H1 (cell line): ENCODE measurements around the gene SNRNP40. TPM values are rescaled to one million over a fixed set of nuclear protein-coding genes. Genes with fewer than 3 reads are reported as not detected.

Experiments
- CTCF ChIA-PET: fragments of 300-600 bp; sonication (Branson Sonifier 250); formaldehyde crosslinking; loops from one replicate; lab custom pipeline; 2021; ENCODE audit not compliant: partially characterized antibody; lab: Charles Lee
- POLR2A ChIA-PET: fragments of 300-600 bp; sonication (Branson Sonifier 250); formaldehyde crosslinking; loops from one replicate; lab custom pipeline; 2021; ENCODE audit warnings: inconsistent platforms; ENCODE audit not compliant: partially characterized antibody; lab: Charles Lee
- DNase-seq, 2 experiments: peaks; one replicate each; pipeline versions ENCODE4 v3.0.0 to v3.0.0-alpha.2; 2010 to 2022; ENCODE audit warnings: low spot score in 2 of 2, low read depth in 1 of 2, mixed read lengths in 1 of 2
- FAIRE-seq: peaks from 2 replicates; lab custom pipeline; 2011; peaks lifted over from hg19 to GRCh38; lab: Jason Lieb, UNC
- H2AFZ ChIP-seq: 2 replicates; pipeline ENCODE4 v1.8.1; 2012; ENCODE audit warnings: low read length, inconsistent platforms
- H2AK5ac ChIP-seq: 2 replicates; pipeline ENCODE4 v1.6.1; 2013; ENCODE audit warnings: low read depth, low read length
- H2BK120ac ChIP-seq: replicated peaks from 2 replicates; pipeline ENCODE3; 2013; ENCODE audit warnings: low read depth, low read length, inconsistent platforms
- H2BK12ac ChIP-seq: 2 replicates; pipeline ENCODE4 v1.6.1; 2013; ENCODE audit warnings: low read depth, low read length
- H2BK15ac ChIP-seq: 2 replicates; pipeline ENCODE4 v1.6.1; 2013; ENCODE audit warnings: low read length
- H2BK20ac ChIP-seq: 2 replicates; pipeline ENCODE4 v1.6.1; 2013; ENCODE audit warnings: low read length
- H2BK5ac ChIP-seq: 2 replicates; pipeline ENCODE4 v1.6.1; 2013; ENCODE audit warnings: low read depth, low read length
- H3K14ac ChIP-seq: 2 replicates; pipeline ENCODE4 v1.6.1; 2013; ENCODE audit warnings: inconsistent platforms; ENCODE audit not compliant: insufficient read length
- H3K18ac ChIP-seq: 2 replicates; pipeline ENCODE4 v1.6.1; 2013; ENCODE audit warnings: low read length; ENCODE audit errors: extremely low read depth
- H3K23ac ChIP-seq: 2 replicates; pipeline ENCODE4 v1.6.1; 2013; ENCODE audit warnings: inconsistent platforms; ENCODE audit not compliant: insufficient read length
- H3K23me2 ChIP-seq: 2 replicates; pipeline ENCODE4 v1.6.1; 2013; ENCODE audit warnings: low read depth, low read length
- H3K27ac ChIP-seq: 2 replicates; pipeline ENCODE4 v1.6.1; 2011; ENCODE audit warnings: low read depth, low read length, inconsistent platforms
- H3K27me3 ChIP-seq, 4 experiments: replicated peaks in 1 of 4; 1 replicate in 1 of 4; 2 replicates in 3 of 4; pipeline versions ENCODE4 v1.6.1 to v1.8.1; 2011 to 2013; ENCODE audit warnings: low read length in 3 of 4, mild to moderate bottlenecking in 3 of 4, inconsistent platforms in 2 of 4, mixed read lengths in 2 of 4, moderate library complexity in 1 of 4; ENCODE audit not compliant: control insufficient read depth in 3 of 4, insufficient read depth in 3 of 4; ENCODE audit errors: extremely low read depth in 1 of 4
- H3K36me3 ChIP-seq, 4 experiments: 2 replicates each; pipeline versions ENCODE4 v1.6.1 to v1.8.1; 2011 to 2013; ENCODE audit warnings: mild to moderate bottlenecking in 4 of 4, low read length in 3 of 4, moderate library complexity in 2 of 4, control low read depth in 1 of 4, inconsistent platforms in 1 of 4; ENCODE audit not compliant: insufficient read depth in 4 of 4, control insufficient read depth in 2 of 4
- H3K4ac ChIP-seq: replicated peaks from 2 replicates; pipeline ENCODE3; 2013; ENCODE audit warnings: low read length, low read depth, mixed read lengths, inconsistent platforms; ENCODE audit not compliant: insufficient read length
- H3K4me1 ChIP-seq, 4 experiments: replicated peaks in 1 of 4; 1 replicate in 1 of 4; 2 replicates in 3 of 4; pipeline versions ENCODE4 v1.6.1 to v1.8.1; 2011 to 2013; ENCODE audit warnings: low read length in 3 of 4, inconsistent platforms in 2 of 4, mixed read lengths in 1 of 4; ENCODE audit not compliant: insufficient read depth in 4 of 4, control insufficient read depth in 3 of 4
- H3K4me2 ChIP-seq, 2 experiments: 2 replicates each; pipeline versions ENCODE4 v1.6.1 to v1.8.1; 2011 to 2013; ENCODE audit warnings: low read depth in 2 of 2, low read length in 2 of 2, control low read depth in 1 of 2, inconsistent platforms in 1 of 2, mild to moderate bottlenecking in 1 of 2; ENCODE audit not compliant: insufficient read depth in 1 of 2
- H3K4me3 ChIP-seq, 4 experiments: fragments of 200-600, 300-600 bp in 1 of 4; sonication (generic), shearing (Covaris generic), sonication (Bioruptor Twin) in 1 of 4; 2 replicates each; pipeline versions ENCODE4 v1.5.1 to v1.8.1; 2011 to 2016; ENCODE audit warnings: low read length in 4 of 4, low read depth in 3 of 4, control low read depth in 2 of 4, inconsistent platforms in 2 of 4, mild to moderate bottlenecking in 2 of 4, mixed read lengths in 1 of 4, moderate library complexity in 1 of 4; ENCODE audit not compliant: insufficient read depth in 2 of 4; ENCODE audit errors: extremely low read depth in 1 of 4
- H3K56ac ChIP-seq: replicated peaks from 2 replicates; pipeline ENCODE3; 2013; ENCODE audit warnings: low read depth, mild to moderate bottlenecking, mixed read lengths, low read length, inconsistent platforms; ENCODE audit not compliant: insufficient read length
- H3K79me1 ChIP-seq: 2 replicates; pipeline ENCODE4 v1.6.1; 2013; ENCODE audit warnings: low read depth, low read length, control low read depth
- H3K79me2 ChIP-seq, 2 experiments: 2 replicates each; pipeline versions ENCODE4 v1.6.1 to v1.8.1; 2012 to 2013; ENCODE audit warnings: low read length in 2 of 2, mild to moderate bottlenecking in 2 of 2, inconsistent platforms in 1 of 2; ENCODE audit not compliant: insufficient read depth in 2 of 2, control insufficient read depth in 1 of 2
- H3K9ac ChIP-seq, 4 experiments: replicated peaks in 1 of 4; 1 replicate in 1 of 4; 2 replicates in 3 of 4; pipeline versions ENCODE4 v1.6.1 to v1.8.1; 2011 to 2013; ENCODE audit warnings: low read depth in 3 of 4, low read length in 3 of 4, control low read depth in 2 of 4, mild to moderate bottlenecking in 2 of 4, moderate library complexity in 2 of 4, inconsistent platforms in 1 of 4; ENCODE audit errors: extremely low read depth in 1 of 4
- H3K9me3 ChIP-seq, 2 experiments: 2 replicates each; pipeline versions ENCODE4 v1.6.1 to v1.8.1; 2012 to 2013; ENCODE audit warnings: mild to moderate bottlenecking in 2 of 2, moderate library complexity in 2 of 2, control low read depth in 1 of 2, inconsistent platforms in 1 of 2, low read depth in 1 of 2, low read length in 1 of 2, mixed read lengths in 1 of 2; ENCODE audit not compliant: insufficient read depth in 2 of 2
- H4K20me1 ChIP-seq, 2 experiments: replicated peaks in 1 of 2; 2 replicates each; pipeline versions ENCODE3 to v1.8.1; 2011 to 2013; ENCODE audit warnings: inconsistent platforms in 2 of 2, low read length in 2 of 2, mild to moderate bottlenecking in 1 of 2; ENCODE audit not compliant: insufficient read depth in 2 of 2, control insufficient read depth in 1 of 2
- H4K5ac ChIP-seq: 2 replicates; pipeline ENCODE4 v1.6.1; 2013; ENCODE audit warnings: low read length, low read depth, mixed read lengths, inconsistent platforms; ENCODE audit not compliant: insufficient read length
- H4K8ac ChIP-seq: 2 replicates; pipeline ENCODE4 v1.8.0; 2013; ENCODE audit warnings: mild to moderate bottlenecking, moderate library complexity, low read length, inconsistent platforms; ENCODE audit not compliant: insufficient read depth; ENCODE audit errors: extremely low read depth
- H4K91ac ChIP-seq: replicated peaks from 2 replicates; pipeline ENCODE3; 2013; ENCODE audit warnings: low read length, mixed read lengths, inconsistent platforms; ENCODE audit not compliant: insufficient read length
- ASH2L ChIP-seq: fragments of 200-600, 300-600 bp; sonication (generic); IDR thresholded peaks from one replicate; pipeline ENCODE4 v1.7.1; 2017; ENCODE audit warnings: low read length
- ATF2 ChIP-seq: IDR thresholded peaks from 2 replicates; pipeline ENCODE4 v1.6.1; 2012; ENCODE audit warnings: low read length, inconsistent platforms
- CHD1 ChIP-seq: IDR thresholded peaks from 2 replicates; pipeline ENCODE4 v1.6.1; 2012; ENCODE audit warnings: low read depth, low read length, improper control_type of control experiment
- NRF1 ChIP-seq: IDR thresholded peaks from 2 replicates; pipeline ENCODE4 v1.6.1; 2011; ENCODE audit warnings: mild to moderate bottlenecking, low read depth, low read length, improper control_type of control experiment
- POU5F1 ChIP-seq: IDR thresholded peaks from 2 replicates; pipeline ENCODE4 v1.6.1; 2011; ENCODE audit warnings: low read depth, mild to moderate bottlenecking, low read length, moderate library complexity
- RNF2 ChIP-seq: fragments of 200-900, 300-1000 bp; sonication (generic); IDR thresholded peaks from 2 replicates; pipeline ENCODE4 v1.7.1; 2016; ENCODE audit warnings: borderline replicate concordance, low read depth, mild to moderate bottlenecking, antibody characterized with exemption, low read length; ENCODE audit not compliant: poor library complexity, severe bottlenecking; ENCODE audit errors: missing control alignments
- SIN3A ChIP-seq, 2 experiments: IDR thresholded peaks in 1 of 2; conservative IDR thresholded peaks in 1 of 2; 2 replicates each; pipeline ENCODE4 v1.6.1; 2011 to 2012; ENCODE audit warnings: low read length in 2 of 2, improper control_type of control experiment in 1 of 2, low read depth in 1 of 2, mild to moderate bottlenecking in 1 of 2
- SUZ12 ChIP-seq: fragments of 200-600 bp; sonication (generic); IDR thresholded peaks from 2 replicates; pipeline ENCODE4 v1.6.1; 2012; ENCODE audit warnings: mild to moderate bottlenecking, inconsistent platforms, low read length, moderate library complexity, mixed read lengths
- TAF1 ChIP-seq: IDR thresholded peaks from 2 replicates; pipeline ENCODE4 v1.6.1; 2011; ENCODE audit warnings: mild to moderate bottlenecking, low read depth, low read length
- WGBS, 2 experiments: shearing (Covaris generic) in 1 of 2; methylation state at CpG; one replicate each; pipeline versions ENCODE4 v1.1.6 to v1.1.7; 2013 to 2015; ENCODE audit warnings: low lambda C conversion rate in 2 of 2, mixed read lengths in 2 of 2, inconsistent platforms in 1 of 2, low coverage in 1 of 2, missing lambda C conversion rate in 1 of 2; ENCODE audit not compliant: insufficient replicate concordance in 2 of 2, insufficient coverage in 1 of 2, insufficient read length in 1 of 2; ENCODE audit errors: extremely low coverage in 1 of 2, missing lambda C conversion rate in 1 of 2; 5-methylcytosine and 5-hydroxymethylcytosine counted together
- polyA plus RNA-seq, 7 experiments: library from polyadenylated mRNA; depleted of rRNA in 3 of 7; stranded (reverse) in 5 of 7; unstranded in 2 of 7; fragments of >200 nt in 5 of 7; fragments of 200-250 nt in 2 of 7; gene quantifications; 1 replicate in 5 of 7; 2 replicates in 1 of 7; 4 replicates in 1 of 7; pipeline versions ENCODE4 v1.2.1 to v1.2.3, GENCODE V29; 2011 to 2013; ENCODE audit warnings: missing spikeins in 2 of 7, mixed read lengths in 2 of 7
- total RNA-seq: library from RNA; stranded (reverse); fragmentation: NEBNext Ultra II Directional; extraction: Animal tissue kit (Norgen Biotek cat#: 25700); gene quantifications from 2 replicates; pipeline ENCODE4 v1.2.1, GENCODE V29; 2021

Gene SNRNP40
- total and polyA plus RNA-seq, 2 of the 8 experiments (the other 6 are each of a cell fraction or from before 2014, with no cell fraction given), result 97.4 to 113 TPM

GRCh38 chr1:31238986-31239613 lies 57.5 kb downstream of the SNRNP40 start:
- Histone ChIP-seq H3K4me3 (peak overlapping the region; percentile 75 to 79 (median 78)), H4K8ac (peak overlapping the region; percentile 93; the same call in 1 of the 2 replicates), H4K20me1 (peaks cover 6 to 7% of the 10 kb centered on the region in 2 experiments), H2AFZ (peak overlapping the region; percentile 91), H3K27me3 (peaks cover 0 to 22% (median 12%) of the 10 kb centered on the region in 4 experiments; a peak in 5 of 7 replicates), H3K9ac (peak overlapping the region; percentile 60 to 79 (median 69)), H3K56ac (peak overlapping the region; percentile 49), H3K18ac (peak overlapping the region; percentile 87; the same call in 1 of the 2 replicates), H4K5ac (no peak overlapping the region), H3K27ac (no peak overlapping the region), H2BK120ac (no peak overlapping the region), H3K36me3 (no peaks in the 10 kb centered on the region), H3K4ac (no peak overlapping the region), H3K23ac (no peak overlapping the region), H3K79me1 (no peaks in the 10 kb centered on the region; the same call in 1 of the 2 replicates), H3K14ac (no peak overlapping the region), H4K91ac (peak overlapping the region; percentile 62), H2BK15ac (peak overlapping the region; percentile 92), H3K4me1 (peaks cover 5 to 15% (median 6%) of the 10 kb centered on the region in 4 experiments; a peak in 6 of 7 replicates), H2BK12ac (0 out of 2 replicates have a peak overlapping the region, but pooled peaks have one; percentile 68), H3K79me2 (peaks cover 0 to 28% of the 10 kb centered on the region in 2 experiments; a peak in 2 of 4 replicates), H3K4me2 (peak overlapping the region; percentile 95), H3K23me2 (peaks cover 10% of the 10 kb centered on the region), H2BK20ac (0 out of 2 replicates have a peak overlapping the region, but pooled peaks have one; percentile 48), H2BK5ac (no peak overlapping the region), H2AK5ac (0 out of 2 replicates have a peak overlapping the region, but pooled peaks have one; percentile 41), H3K9me3 (no peaks in the 10 kb centered on the region)
- DNase-seq (peak; percentile 17 to 74), FAIRE-seq (no peak)
- CTCF ChIA-PET, result interaction anchor here (1.4 to 2.4 kb wide), 3 partner anchors 15 to 54 kb away, joined by 4 to 11 read pairs (median 7); no protein-coding TSS in a partner anchor
- POLR2A ChIA-PET, result interaction anchor here (0.8 to 2.9 kb wide), 5 partner anchors 10 to 54 kb away, joined by 3 to 14 read pairs (median 4); no protein-coding TSS in a partner anchor
- 3% methylated on average over 33 of the region's 56 CpGs; no CpG with 5 or more reads in 1 of the 2 experiments for WGBS, 2 experiments
- TF ChIP-seq RNF2, result no peak
- TF ChIP-seq SUZ12, result 0 out of 2 replicates have a peak, but pooled peaks have one; percentile 38
- TF ChIP-seq ATF2, result no peak
- TF ChIP-seq POU5F1, result no peak
- TF ChIP-seq ASH2L, result no peak
- TF ChIP-seq SIN3A (conservative IDR thresholded peaks at IDR 0.05 in 1 of 2, IDR thresholded peaks at IDR 0.05 in 1 of 2; ENCODE audit: low read depth in 1 of 2, low read length in 2 of 2), result no peak
- no peak for TF ChIP-seq CHD1
- no peak for TF ChIP-seq NRF1
- TF ChIP-seq TAF1, result peak; percentile 60; the same call in 1 of the 2 replicates
